Hepatocyte (in vitro differentiated cells): ENCODE data around the gene EXOC5.

Experiments
- CTCF ChIP-seq: fragments of 200-600 bp; sonication (generic); IDR thresholded peaks from 2 replicates; pipeline ENCODE4 v1.5.1; 2016; ENCODE audit warnings: antibody characterized with exemption, mild to moderate bottlenecking; ENCODE audit not compliant: poor library complexity
- EZH2 ChIP-seq: fragments of 200-600 bp; sonication (generic); IDR thresholded peaks from 2 replicates; pipeline ENCODE4 v1.6.1; 2016; ENCODE audit warnings: antibody characterized with exemption, mild to moderate bottlenecking, borderline replicate concordance

- TF ChIP-seq CTCF, result no peak
- no peak for TF ChIP-seq EZH2
These were observed 22.8 kb downstream of the EXOC5 start for GRCh38 chr14:57245941-57246340.
